Transverse colon (tissue), 3 donors: ENCODE data around the gene GSTP1.

Experiments
- EP300 ChIP-seq: sonication (generic); formaldehyde crosslinking; IDR thresholded peaks from one replicate; pipeline ENCODE4 v1.6.1; 2017; ENCODE audit warnings: antibody characterized with exemption, low read depth
- TF ChIP-seq, protein P1 (sequence below), 5 experiments: fragments of 200-600 bp in 3 of 5; fragments of 450-650 bp in 2 of 5; sonication (generic) in 3 of 5; IDR thresholded peaks; 1 replicate in 2 of 5; 2 replicates in 3 of 5; pipeline ENCODE4 v1.5.1; 2016 to 2017; ENCODE audit warnings: antibody characterized with exemption in 5 of 5, inconsistent platforms in 3 of 5, mild to moderate bottlenecking in 2 of 5, moderate library complexity in 1 of 5

DNA sequence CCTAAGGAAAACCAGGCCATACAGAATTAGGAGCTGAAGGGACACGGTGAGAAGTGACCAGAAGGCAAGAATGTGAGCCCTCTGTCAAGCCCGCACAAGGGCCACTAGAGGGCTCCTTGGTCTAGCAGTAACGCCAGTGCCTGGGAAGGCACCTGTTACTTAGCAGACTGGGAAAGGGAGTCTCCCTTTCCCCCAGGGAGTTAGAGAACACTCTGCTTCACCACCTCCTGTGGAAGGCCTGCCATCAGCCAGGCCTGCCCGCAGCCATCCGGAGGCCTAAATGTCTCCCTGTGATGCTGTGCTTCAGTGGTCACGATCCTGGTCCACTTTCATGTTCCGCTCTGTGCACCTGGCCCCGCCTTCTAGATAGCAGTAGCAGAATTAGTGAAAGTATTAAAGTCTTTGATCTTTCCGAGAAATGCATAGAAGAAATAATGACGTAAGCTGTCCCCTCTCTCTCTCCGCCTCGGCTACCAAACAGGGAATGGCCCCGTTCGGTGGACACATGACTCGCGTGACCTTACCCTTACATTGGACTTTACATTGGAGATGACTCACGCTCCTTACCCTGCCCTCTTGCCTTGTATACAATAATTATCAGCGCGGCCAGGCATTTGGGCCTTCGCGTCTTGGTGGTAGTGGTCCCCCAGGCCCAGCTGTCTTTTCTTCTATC, 10.7 kb upstream of the GSTP1 start:
- no peak for TF ChIP-seq EP300
- TF ChIP-seq, protein P1, sequence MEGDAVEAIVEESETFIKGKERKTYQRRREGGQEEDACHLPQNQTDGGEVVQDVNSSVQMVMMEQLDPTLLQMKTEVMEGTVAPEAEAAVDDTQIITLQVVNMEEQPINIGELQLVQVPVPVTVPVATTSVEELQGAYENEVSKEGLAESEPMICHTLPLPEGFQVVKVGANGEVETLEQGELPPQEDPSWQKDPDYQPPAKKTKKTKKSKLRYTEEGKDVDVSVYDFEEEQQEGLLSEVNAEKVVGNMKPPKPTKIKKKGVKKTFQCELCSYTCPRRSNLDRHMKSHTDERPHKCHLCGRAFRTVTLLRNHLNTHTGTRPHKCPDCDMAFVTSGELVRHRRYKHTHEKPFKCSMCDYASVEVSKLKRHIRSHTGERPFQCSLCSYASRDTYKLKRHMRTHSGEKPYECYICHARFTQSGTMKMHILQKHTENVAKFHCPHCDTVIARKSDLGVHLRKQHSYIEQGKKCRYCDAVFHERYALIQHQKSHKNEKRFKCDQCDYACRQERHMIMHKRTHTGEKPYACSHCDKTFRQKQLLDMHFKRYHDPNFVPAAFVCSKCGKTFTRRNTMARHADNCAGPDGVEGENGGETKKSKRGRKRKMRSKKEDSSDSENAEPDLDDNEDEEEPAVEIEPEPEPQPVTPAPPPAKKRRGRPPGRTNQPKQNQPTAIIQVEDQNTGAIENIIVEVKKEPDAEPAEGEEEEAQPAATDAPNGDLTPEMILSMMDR (IDR thresholded peaks at IDR 0.05) = peak; percentile 76 to 80 (median 79)
